OCI-LY7 (cell line): ENCODE measurements around the gene CAPN7. TPM values are rescaled to one million over a fixed set of nuclear protein-coding genes. Genes with fewer than 3 reads are reported as not detected.

Experiments used
- BruUV-seq: library from RNA; stranded (reverse); fragments of 400-500 nt; replicated peaks from 2 replicates; lab custom pipeline; 2021; lab: Mats Ljungman, UMichigan
- CTCF ChIA-PET: fragments of 300-600 bp; sonication (Branson Sonifier 250); formaldehyde crosslinking; loops from one replicate; lab custom pipeline; 2022; ENCODE audit warnings: antibody characterized with exemption; ENCODE audit not compliant: unreplicated experiment; lab: Charles Lee
- POLR2A ChIA-PET: fragments of 300-600 bp; sonication (Branson Sonifier 250); formaldehyde crosslinking; loops from one replicate; lab custom pipeline; 2022; ENCODE audit warnings: antibody characterized with exemption; lab: Charles Lee
- DNase-seq: peaks from one replicate; pipeline ENCODE4 v3.0.0-alpha.2; 2015; ENCODE audit warnings: low spot score
- H2AFZ ChIP-seq: fragments of 200-600 bp; sonication (generic), shearing (Covaris generic); 2 replicates; pipeline ENCODE4 v1.6.1; 2014; ENCODE audit warnings: mild to moderate bottlenecking, antibody characterized with exemption, low read length, moderate library complexity
- H3K27ac ChIP-seq: fragments of 200-600 bp; sonication (generic); 2 replicates; pipeline ENCODE4 v1.5.1; 2014; ENCODE audit warnings: mixed run types, low read depth, mild to moderate bottlenecking, moderate library complexity, low read length, inconsistent platforms; ENCODE audit not compliant: poor library complexity, severe bottlenecking
- H3K36me3 ChIP-seq: fragments of 200-600 bp; sonication (generic); 2 replicates; pipeline ENCODE4 v1.6.1; 2014; ENCODE audit warnings: mild to moderate bottlenecking, antibody characterized with exemption, low read length, moderate library complexity, mixed read lengths; ENCODE audit not compliant: insufficient read depth
- H3K4me1 ChIP-seq: fragments of 200-600 bp; sonication (generic); 2 replicates; pipeline ENCODE4 v1.5.1; 2014; ENCODE audit warnings: mild to moderate bottlenecking, low read length; ENCODE audit not compliant: insufficient read depth, poor library complexity, severe bottlenecking
- H3K4me2 ChIP-seq: fragments of 200-600 bp; sonication (generic); 2 replicates; pipeline ENCODE4 v1.6.1; 2014; ENCODE audit warnings: mild to moderate bottlenecking, low read length
- H3K4me3 ChIP-seq: fragments of 200-600 bp; sonication (generic); 2 replicates; pipeline ENCODE4 v1.5.1; 2014; ENCODE audit warnings: mild to moderate bottlenecking, low read depth, low read length; ENCODE audit not compliant: poor library complexity, severe bottlenecking
- H3K79me2 ChIP-seq: fragments of 200-600 bp; sonication (generic); 2 replicates; pipeline ENCODE4 v1.6.1; 2016; ENCODE audit warnings: low read depth, mild to moderate bottlenecking, low read length, moderate library complexity, mixed read lengths; ENCODE audit not compliant: insufficient read depth
- H3K9me2 ChIP-seq: fragments of 200-600 bp; sonication (generic); 2 replicates; pipeline ENCODE4 v1.6.1; 2016; ENCODE audit warnings: mild to moderate bottlenecking, low read length, mixed read lengths; ENCODE audit not compliant: insufficient read depth
- H3K9me3 ChIP-seq: fragments of 200-600 bp; sonication (generic); 2 replicates; pipeline ENCODE4 v1.6.1; 2014; ENCODE audit warnings: mild to moderate bottlenecking, mixed run types, low read length, mixed read lengths
- H4K20me1 ChIP-seq: fragments of 200-600 bp; sonication (generic); 2 replicates; pipeline ENCODE4 v1.6.1; 2014; ENCODE audit warnings: mild to moderate bottlenecking, antibody characterized with exemption, low read length, moderate library complexity, mixed read lengths; ENCODE audit not compliant: insufficient read depth
- EZH2phosphoT487 ChIP-seq: fragments of 200-600 bp; sonication (generic); IDR thresholded peaks from 2 replicates; pipeline ENCODE4 v1.6.1; 2018; ENCODE audit warnings: low read depth, borderline replicate concordance, mild to moderate bottlenecking, mixed run types, antibody characterized with exemption, low read length, moderate library complexity, mixed read lengths
- intact Hi-C: fragments of 100-400 bp; cut with micrococcal nuclease; formaldehyde crosslinking; loops from one replicate; pipeline ENCODE4 v1.10.0; 2022; ENCODE audit not compliant: unreplicated experiment
- total RNA-seq, 2 experiments: library from RNA; depleted of rRNA in 1 of 2; stranded (reverse); fragments of >200 nt in 1 of 2; shearing (Covaris generic) in 1 of 2; gene quantifications; 2 replicates each; pipeline ENCODE4 v1.2.3, GENCODE V29; 2014 to 2022
- TF ChIP-seq, protein P1 (sequence below): fragments of 200-600 bp; sonication (generic); conservative IDR thresholded peaks from 2 replicates; pipeline ENCODE4 v1.5.1; 2014; ENCODE audit warnings: mild to moderate bottlenecking, antibody characterized with exemption, low read length, moderate library complexity, mixed read lengths

The CAPN7 gene
- total RNA-seq, 2 experiments from 2014 or later: 33.4 to 41.5 TPM

DNA sequence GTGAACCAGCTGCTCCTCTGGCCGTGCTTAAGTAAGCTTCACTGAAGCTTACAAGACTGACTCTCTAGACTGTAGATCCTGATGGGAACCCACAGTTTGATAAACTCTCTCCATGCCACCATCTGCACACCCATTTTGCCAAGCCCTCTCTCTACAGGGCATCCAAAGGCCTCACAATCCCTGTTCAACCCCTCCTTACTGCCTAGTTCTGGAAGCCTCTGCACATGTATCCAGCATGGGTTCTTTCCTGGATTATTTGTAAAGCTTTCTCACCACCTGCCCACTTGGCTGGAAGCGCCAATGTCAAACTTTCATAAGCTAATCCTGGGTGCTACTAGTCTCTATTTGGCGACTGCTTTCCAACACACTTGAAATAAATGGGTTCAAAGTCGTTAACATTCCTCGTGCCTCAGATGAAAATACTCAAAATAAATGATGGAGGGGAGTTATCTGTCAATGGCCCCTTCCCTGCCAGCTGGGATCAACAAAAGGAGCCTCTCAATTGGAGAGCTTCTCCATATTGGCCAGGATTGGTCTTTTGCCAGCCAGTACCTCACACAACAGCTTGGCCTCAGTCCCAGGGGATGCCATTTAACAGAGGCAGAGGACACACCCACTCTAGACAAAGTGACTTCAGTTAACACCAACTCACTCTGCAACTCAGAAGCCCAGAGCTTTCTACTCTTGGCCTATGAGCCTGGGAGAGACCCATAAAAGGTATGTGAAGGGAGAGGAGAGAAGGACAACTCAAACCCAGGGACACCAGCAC lies 78.3 kb downstream of the CAPN7 start:
- Histone ChIP-seq H3K4me1 (peaks cover 18% of the 10 kb centered on the region), H4K20me1 (no peaks in the 10 kb centered on the region), H3K36me3 (peaks cover 14% of the 10 kb centered on the region), H3K4me3 (no peak overlapping the region), H2AFZ (no peak overlapping the region), H3K79me2 (no peaks in the 10 kb centered on the region), H3K4me2 (no peak overlapping the region), H3K9me3 (no peaks in the 10 kb centered on the region), H3K9me2 (no peaks in the 10 kb centered on the region), H3K27ac (no peak overlapping the region)
- ChIA-PET CTCF (no interaction called here), POLR2A (interaction anchor here (0.8 to 1.5 kb wide), 5 partner anchors 11 to 97 kb away, joined by 3 to 5 read pairs (median 4); no protein-coding TSS in a partner anchor)
- no peak for TF ChIP-seq EZH2phosphoT487
- TF ChIP-seq, protein P1, sequence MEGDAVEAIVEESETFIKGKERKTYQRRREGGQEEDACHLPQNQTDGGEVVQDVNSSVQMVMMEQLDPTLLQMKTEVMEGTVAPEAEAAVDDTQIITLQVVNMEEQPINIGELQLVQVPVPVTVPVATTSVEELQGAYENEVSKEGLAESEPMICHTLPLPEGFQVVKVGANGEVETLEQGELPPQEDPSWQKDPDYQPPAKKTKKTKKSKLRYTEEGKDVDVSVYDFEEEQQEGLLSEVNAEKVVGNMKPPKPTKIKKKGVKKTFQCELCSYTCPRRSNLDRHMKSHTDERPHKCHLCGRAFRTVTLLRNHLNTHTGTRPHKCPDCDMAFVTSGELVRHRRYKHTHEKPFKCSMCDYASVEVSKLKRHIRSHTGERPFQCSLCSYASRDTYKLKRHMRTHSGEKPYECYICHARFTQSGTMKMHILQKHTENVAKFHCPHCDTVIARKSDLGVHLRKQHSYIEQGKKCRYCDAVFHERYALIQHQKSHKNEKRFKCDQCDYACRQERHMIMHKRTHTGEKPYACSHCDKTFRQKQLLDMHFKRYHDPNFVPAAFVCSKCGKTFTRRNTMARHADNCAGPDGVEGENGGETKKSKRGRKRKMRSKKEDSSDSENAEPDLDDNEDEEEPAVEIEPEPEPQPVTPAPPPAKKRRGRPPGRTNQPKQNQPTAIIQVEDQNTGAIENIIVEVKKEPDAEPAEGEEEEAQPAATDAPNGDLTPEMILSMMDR: no peak
- no peak for DNase-seq
- intact Hi-C loops: no loop called here
- no TSS peak for BruUV-seq

DNA sequence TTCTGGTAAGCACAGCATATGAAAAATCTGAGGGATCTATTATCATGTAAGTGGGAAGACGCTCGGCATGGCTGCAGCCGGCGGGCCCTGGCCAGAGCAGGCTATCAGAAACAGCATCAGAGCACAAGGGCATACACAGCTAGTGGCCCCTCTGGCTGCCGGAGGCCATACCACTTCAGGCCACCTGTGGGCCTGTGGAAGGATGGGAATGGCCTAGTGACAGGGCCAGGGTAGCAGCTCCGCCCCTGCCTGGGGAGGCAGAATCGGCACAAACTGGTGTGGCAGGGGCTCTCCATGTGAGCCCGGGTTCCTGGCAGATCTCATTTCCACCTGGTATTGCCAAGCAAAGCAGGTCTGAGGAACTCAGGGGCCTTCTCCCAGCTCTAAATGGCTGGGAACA lies 80.0 kb downstream of the CAPN7 start:
- POLR2A ChIA-PET: interaction anchor here (1.2 to 1.6 kb wide), 2 partner anchors 60 to 94 kb away, joined by 4 to 5 read pairs; no protein-coding TSS in a partner anchor
- Histone ChIP-seq H2AFZ (no peak overlapping the region), H3K9me3 (no peaks in the 10 kb centered on the region), H3K36me3 (peaks cover 26% of the 10 kb centered on the region), H3K9me2 (no peaks in the 10 kb centered on the region), H3K4me3 (no peak overlapping the region), H3K79me2 (no peaks in the 10 kb centered on the region), H3K4me2 (no peak overlapping the region), H4K20me1 (no peaks in the 10 kb centered on the region), H3K4me1 (peaks cover 12% of the 10 kb centered on the region), H3K27ac (no peak overlapping the region)
- intact Hi-C loops: no loop called here
- CTCF ChIA-PET: no interaction called here
- DNase-seq: no peak
- TF ChIP-seq, protein P1: no peak
- TF ChIP-seq EZH2phosphoT487: no peak
- no TSS peak for BruUV-seq
